Esophagus (tissue), 2 donors: ENCODE results near the gene DLEC1. TPM values are rescaled to one million over a fixed set of nuclear protein-coding genes. Genes with fewer than 3 reads are reported as not detected.
"Not testable (repeated sequence)": the region's sequence is repeated elsewhere in the genome, so short reads cannot be mapped to it uniquely, and the experiment has no call there.

Source experiments
- H3K27ac ChIP-seq, 2 donors: one replicate each; pipeline ENCODE4 v1.5.1; 2013; ENCODE audit warnings: low read depth in 2 of 2, mild to moderate bottlenecking in 2 of 2, inconsistent platforms in 1 of 2, low read length in 1 of 2, moderate library complexity in 1 of 2
- H3K27me3 ChIP-seq, 2 donors: one replicate each; pipeline ENCODE4 v1.6.1; 2013; ENCODE audit warnings: low read length in 2 of 2, control low read depth in 1 of 2, mild to moderate bottlenecking in 1 of 2; ENCODE audit not compliant: insufficient read depth in 2 of 2, control insufficient read depth in 1 of 2
- H3K36me3 ChIP-seq, 2 donors: one replicate each; pipeline ENCODE4 v1.6.1; 2013; ENCODE audit warnings: low read length in 1 of 2; ENCODE audit not compliant: control insufficient read depth in 2 of 2, insufficient read depth in 2 of 2
- H3K4me1 ChIP-seq, 2 donors: one replicate each; pipeline ENCODE4 v1.6.1; 2013; ENCODE audit warnings: low read length in 1 of 2; ENCODE audit not compliant: control insufficient read depth in 2 of 2, insufficient read depth in 2 of 2
- H3K4me3 ChIP-seq, 2 donors: one replicate each; pipeline ENCODE4 v1.5.1; 2013; ENCODE audit warnings: low read length in 2 of 2, mild to moderate bottlenecking in 2 of 2, low read depth in 1 of 2, moderate library complexity in 1 of 2
- H3K9me3 ChIP-seq, 2 donors: one replicate each; pipeline ENCODE4 v1.6.1; 2013; ENCODE audit warnings: mild to moderate bottlenecking in 2 of 2, low read depth in 1 of 2, low read length in 1 of 2, moderate library complexity in 1 of 2; ENCODE audit not compliant: control insufficient read depth in 2 of 2, insufficient read depth in 1 of 2
- whole genome bisulfite sequencing, 2 donors: extraction: QIAGEN DNeasy Blood & Tissue Kit; methylation state at CpG; one replicate each; pipeline ENCODE4 v1.1.7; 2013; 5-methylcytosine and 5-hydroxymethylcytosine counted together
- polyA plus RNA-seq, 2 donors: library from polyadenylated mRNA; stranded (reverse); fragments of 200-250 nt; gene quantifications; one replicate each; pipeline ENCODE4 v1.2.3, GENCODE V29; 2013
- donor health status: healthy with polysubstance abuse.
- donor health status: Bipolar disorder and iron deficiency.

The DLEC1 gene
- polyA plus RNA-seq, 2 donors, result 0.16 to 0.39 TPM

DNA sequence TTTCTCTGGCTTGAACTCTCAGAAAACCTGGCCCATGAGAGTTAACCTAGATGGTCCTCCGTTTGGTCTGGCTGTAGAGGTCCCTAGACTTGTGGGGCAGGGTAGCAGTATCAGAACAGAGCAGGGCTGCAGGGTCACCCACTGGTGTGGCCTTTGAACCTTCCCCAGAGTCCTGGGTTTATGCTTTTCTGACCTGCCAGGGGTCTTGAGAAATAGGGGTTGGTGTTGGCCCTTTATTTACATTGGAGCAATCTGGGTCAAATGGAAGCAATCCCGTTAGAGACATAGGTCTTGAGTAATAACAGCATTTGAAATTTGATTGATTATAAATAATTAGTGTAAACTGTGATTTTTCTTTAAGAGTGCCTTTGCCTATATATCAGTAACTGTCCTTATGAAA, 23.8 kb downstream of the DLEC1 start:
- Histone ChIP-seq H3K27ac (no peak overlapping the region), H3K27me3 (no peaks in the 10 kb centered on the region), H3K4me3 (no peak overlapping the region), H3K9me3 (no peaks in the 10 kb centered on the region), H3K36me3 (no peaks in the 10 kb centered on the region), H3K4me1 (peaks cover 0 to 2% of the 10 kb centered on the region in 2 donors)
- 70 to 71% methylated on average over 2 of the region's 2 CpGs for WGBS, 2 donors

DNA sequence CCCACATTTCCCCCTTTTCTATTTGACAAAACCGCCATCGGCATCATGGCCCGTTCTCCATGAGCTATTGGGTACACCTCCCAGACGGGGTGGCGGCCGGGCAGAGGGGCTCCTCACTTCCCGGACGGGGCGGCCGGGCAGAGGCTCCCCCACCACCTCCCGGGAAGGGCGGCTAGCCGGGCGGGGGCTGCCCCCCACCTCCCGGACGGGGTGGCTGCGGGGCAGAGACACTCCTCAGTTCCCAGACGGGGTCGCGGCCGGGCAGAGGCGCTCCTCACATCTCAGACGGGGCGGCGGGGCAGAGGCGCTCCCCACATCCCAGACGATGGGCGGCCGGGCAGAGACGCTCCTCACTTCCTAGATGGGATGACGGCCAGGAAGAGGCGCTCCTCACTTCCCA, 25.4 kb downstream of the DLEC1 start:
- WGBS, 2 donors, result 95 to 98% methylated on average over 23 to 30 of the region's 32 CpGs
- not testable (repeated sequence) for H3K9me3 ChIP-seq, H3K4me3 ChIP-seq, H3K36me3 ChIP-seq, H3K27me3 ChIP-seq, H3K4me1 ChIP-seq, H3K27ac ChIP-seq

- 89% methylated on average over 6 of the region's 6 CpGs for WGBS, 2 donors
- no peak overlapping the region for H3K27ac ChIP-seq
- no peak overlapping the region for H3K4me3 ChIP-seq
- no peaks in the 10 kb centered on the region for H3K27me3 ChIP-seq
- peaks cover 0 to 2% of the 10 kb centered on the region in 2 donors for H3K4me1 ChIP-seq
- H3K36me3 ChIP-seq, result no peaks in the 10 kb centered on the region
- H3K9me3 ChIP-seq, result no peaks in the 10 kb centered on the region
Measured at GRCh38 chr3:38067508-38068233, 28.7 kb downstream of the DLEC1 start.

DNA sequence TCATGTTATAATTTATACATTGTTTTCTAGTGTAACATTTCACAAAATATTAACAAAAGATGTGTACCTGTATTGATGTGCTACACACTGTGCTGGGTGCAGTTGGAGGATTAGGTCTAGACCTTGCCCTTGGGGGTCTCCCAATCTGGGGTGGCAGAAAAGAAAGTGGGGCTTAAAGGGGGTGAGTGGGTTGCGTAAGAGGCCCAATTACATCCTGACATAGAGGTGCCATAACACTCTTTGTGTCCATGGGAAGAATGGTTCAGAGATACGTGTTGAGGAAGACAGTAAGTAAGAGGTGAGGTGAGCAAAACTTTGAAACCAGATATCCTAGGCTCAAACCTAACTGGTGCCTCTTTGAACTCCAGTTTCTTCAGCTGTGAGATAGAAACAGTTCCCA, 31.0 kb downstream of the DLEC1 start:
- Histone ChIP-seq H3K27me3 (no peaks in the 10 kb centered on the region), H3K4me3 (no peak overlapping the region), H3K9me3 (no peaks in the 10 kb centered on the region), H3K27ac (no peak overlapping the region), H3K36me3 (no peaks in the 10 kb centered on the region), H3K4me1 (peaks cover 0 to 2% of the 10 kb centered on the region in 2 donors)
- WGBS, 2 donors, result 62 to 86% methylated on average over 2 of the region's 2 CpGs

- WGBS, 2 donors, result 62 to 67% methylated on average over 1 to 2 of the region's 3 CpGs
- H3K27me3 ChIP-seq, H3K36me3 ChIP-seq, H3K4me1 ChIP-seq, H3K27ac ChIP-seq, H3K4me3 ChIP-seq, H3K9me3 ChIP-seq: not testable (repeated sequence)
Measured at GRCh38 chr3:38077073-38077472, 38.1 kb downstream of the DLEC1 start.

- H3K4me3 ChIP-seq, H3K36me3 ChIP-seq, H3K9me3 ChIP-seq, H3K4me1 ChIP-seq, H3K27me3 ChIP-seq, H3K27ac ChIP-seq: not testable (repeated sequence)
- 89 to 92% methylated on average over 8 to 13 of the region's 16 CpGs for WGBS, 2 donors
Measured at GRCh38 chr3:38082296-38082695, 43.3 kb downstream of the DLEC1 start.

GRCh38 chr3:38083254-38083653, 44.2 kb downstream of the DLEC1 start:
- not testable (repeated sequence) for H3K27ac ChIP-seq, H3K9me3 ChIP-seq, H3K36me3 ChIP-seq, H3K4me3 ChIP-seq, H3K4me1 ChIP-seq, H3K27me3 ChIP-seq
- WGBS, 2 donors, result 80 to 100% methylated on average over 1 of the region's 1 CpG

- H3K4me1 ChIP-seq, result no peaks in the 10 kb centered on the region
- no peaks in the 10 kb centered on the region for H3K36me3 ChIP-seq
- peaks cover 0 to 3% of the 10 kb centered on the region in 2 donors for H3K9me3 ChIP-seq
- H3K4me3 ChIP-seq, result no peak overlapping the region
- WGBS, 2 donors, result 91 to 98% methylated on average over 13 of the region's 13 CpGs
- no peak overlapping the region for H3K27ac ChIP-seq
- H3K27me3 ChIP-seq, result no peaks in the 10 kb centered on the region
Measured at GRCh38 chr3:38083871-38084333, 44.9 kb downstream of the DLEC1 start.

- Histone ChIP-seq H3K4me1 (no peaks in the 10 kb centered on the region), H3K36me3 (no peaks in the 10 kb centered on the region), H3K27me3 (no peaks in the 10 kb centered on the region), H3K9me3 (peaks cover 0 to 3% of the 10 kb centered on the region in 2 donors), H3K4me3 (no peak overlapping the region), H3K27ac (no peak overlapping the region)
- WGBS, 2 donors, result 53 to 61% methylated on average over 7 of the region's 7 CpGs
Measured at GRCh38 chr3:38084334-38085310, 45.6 kb downstream of the DLEC1 start.
